Measurements from ENCODE around the gene THSD7A.

The THSD7A gene

DNA sequence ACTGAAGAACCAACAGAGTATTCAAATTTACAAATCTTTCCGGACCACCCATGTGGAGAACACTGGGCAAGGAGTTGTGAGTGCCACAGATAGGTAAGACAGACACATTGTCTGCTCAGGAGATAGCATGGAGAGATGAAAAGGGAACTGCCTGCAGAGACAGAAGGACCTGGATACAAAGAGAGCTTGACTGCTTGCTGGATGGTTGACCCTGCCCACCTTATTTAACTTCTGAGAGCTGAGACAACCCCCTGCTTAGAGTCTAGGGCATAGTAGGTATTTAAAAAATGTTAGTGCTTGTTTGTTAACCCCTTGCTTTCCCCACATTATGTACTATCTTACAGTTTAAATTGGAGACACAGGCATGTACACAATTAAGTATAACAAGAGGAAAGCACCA is 314.1 kb downstream of the THSD7A start:
- no peak for DNase-seq (ENCODE audit: low read depth)

DNA sequence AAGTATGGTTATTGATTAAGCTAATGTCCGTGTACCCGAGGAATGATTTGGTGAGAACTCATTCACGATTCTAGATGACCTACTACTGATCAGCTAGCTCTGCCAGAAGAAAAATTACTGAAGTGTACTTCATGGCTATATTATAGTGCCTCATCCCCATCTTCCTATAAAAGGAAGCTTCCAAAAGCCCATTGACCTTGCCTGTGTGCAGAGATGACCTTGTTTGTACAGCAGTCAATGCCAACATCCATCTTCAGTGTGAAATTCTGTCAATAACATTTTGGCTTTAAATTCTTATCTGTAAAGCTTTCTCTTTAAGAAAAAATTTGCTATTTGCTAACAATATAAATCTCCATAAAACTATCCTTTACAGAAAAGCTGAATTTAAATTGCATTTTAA is 315.7 kb downstream of the THSD7A start:
- DNase-seq (ENCODE audit: low read depth), result no peak

DNA sequence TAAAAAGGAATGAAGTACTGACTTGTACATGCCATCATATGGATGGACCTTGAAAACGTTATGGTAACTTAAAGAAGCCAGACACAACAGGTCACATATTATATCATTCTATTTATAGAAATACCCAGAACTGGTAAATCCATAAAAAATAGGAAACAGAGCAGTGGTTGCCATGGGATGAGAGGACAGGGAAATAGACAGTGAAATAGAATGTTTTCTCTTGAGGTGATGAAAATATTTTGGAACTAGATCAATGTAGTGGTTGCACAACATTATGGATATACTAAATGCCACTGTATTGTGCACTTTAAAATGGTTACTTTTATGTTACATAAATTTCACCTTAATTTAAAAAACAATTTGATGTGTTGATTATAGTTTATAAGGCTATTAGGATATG is 318.5 kb downstream of the THSD7A start:
- no peak for DNase-seq (ENCODE audit: low read depth)

DNA sequence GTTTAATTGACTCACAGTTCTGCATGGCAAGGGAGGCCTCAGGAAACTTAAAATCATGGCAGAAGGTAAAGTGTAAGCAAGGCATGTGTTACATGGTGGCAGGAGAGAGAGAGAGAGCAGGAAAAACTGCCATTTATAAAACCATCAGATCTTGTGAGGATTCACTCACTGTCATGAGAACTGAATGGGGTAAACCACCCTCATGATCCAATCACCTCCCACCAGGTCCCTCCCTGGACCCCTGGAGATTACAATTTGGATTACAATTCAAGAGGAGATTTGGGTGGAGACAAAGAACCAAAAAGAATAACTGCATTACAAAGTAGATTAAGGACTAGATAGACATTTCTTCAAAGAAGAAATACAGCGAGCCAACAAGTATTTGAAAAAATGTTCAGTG is 324.1 kb downstream of the THSD7A start:
- DNase-seq (ENCODE audit: low read depth), result no peak

DNA sequence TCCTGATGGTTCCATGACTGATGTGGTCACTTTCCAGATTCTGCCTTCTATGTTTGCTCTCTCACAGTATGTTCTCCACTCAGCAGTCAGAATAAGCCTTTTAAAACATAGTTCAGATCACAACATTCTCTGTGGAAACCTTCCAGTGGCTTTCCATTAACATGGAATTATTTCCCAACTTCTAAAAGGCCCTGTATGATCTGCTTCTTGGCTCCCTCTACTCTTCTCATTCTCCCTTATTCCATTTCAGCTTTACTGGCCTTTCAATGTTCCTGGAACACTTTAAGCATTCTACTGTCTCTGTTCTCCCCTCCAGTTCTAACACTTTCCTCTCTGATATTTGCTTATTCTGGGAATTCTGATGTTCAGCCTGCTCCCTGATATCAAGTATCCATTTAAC is 325.6 kb downstream of the THSD7A start:
- no peak for DNase-seq (ENCODE audit: low read depth)

DNA sequence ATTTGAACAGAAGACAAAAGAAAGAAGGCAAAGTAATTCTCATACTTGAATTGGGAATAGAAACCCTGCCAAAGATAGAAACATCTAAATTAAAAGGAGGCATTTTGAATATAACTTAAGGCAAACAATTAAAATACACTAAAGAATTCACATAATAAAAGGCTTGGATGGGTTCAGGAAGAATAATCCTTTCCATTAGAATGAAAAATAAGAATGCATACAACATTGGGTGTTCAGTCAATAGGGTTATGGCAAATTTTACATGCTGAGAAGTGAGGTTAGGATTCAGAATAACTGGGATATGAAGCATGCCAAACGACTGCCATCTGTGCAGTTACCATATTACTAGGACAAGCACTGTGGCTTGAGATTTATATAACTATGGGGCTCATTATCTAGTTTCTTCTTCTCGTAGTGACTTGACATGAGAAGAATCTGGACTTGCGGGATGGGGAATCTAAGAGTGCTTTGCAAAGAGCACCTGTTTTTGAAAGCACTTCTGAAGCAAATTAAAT is 326.5 kb downstream of the THSD7A start:
- DNase-seq (ENCODE audit: low read depth), result no peak

DNA sequence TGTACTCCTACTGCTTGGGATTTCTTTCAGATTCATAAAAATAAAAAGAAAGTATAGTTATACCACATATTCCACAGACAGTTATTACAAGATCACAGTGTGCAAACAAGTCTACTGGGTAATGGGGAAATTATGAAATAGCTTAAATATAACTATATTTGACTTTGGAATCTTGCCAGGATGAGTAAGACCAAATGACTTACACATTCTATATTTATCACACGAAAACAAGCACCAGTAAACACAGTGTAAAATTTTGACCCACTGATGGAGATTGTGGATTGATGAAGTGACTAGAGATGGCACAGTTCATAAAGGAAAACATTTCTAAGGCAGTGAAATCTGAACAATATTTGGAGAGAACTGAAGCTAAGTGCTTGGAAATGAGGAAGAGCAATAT is 339.7 kb downstream of the THSD7A start:
- no peak for DNase-seq (ENCODE audit: low read depth)

DNA sequence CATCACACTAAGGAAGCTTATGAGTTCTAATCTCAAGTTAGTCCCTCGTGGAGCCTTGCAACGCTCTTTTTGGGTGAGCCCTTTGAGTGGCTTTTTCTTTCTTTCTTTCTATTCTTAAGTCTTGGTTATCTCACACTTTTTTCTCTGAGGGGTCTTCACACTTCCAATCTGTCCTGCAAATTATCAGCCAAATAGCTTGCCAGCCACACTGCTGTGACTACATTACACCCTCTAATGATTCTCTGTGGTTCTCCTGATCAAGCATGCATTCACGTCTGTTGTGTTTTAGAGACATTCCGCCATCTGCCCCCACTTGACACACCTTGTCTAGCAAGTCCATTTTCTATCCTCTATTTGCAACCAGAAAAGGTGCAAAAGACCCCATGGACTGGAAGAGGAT is 340.2 kb downstream of the THSD7A start:
- no peak for DNase-seq (ENCODE audit: low read depth)

DNA sequence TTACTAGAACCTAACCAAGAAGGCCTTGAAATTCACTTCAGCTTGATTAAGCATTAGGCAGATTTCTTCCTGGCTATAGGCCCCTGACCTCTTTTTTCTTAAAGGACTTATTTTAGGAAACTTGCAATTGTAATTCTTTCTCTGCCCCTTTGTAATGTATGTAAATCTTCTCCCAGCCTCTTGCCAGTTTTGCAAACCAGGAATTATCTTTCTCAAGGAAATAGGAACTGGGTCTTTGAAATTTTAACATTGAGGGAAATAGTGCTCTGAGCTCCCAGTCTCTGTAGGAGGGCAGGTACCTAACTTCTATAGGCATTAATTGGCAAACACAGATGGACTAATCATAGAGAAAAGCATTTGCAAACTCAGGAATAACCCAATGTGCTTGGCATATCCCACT is 342.7 kb downstream of the THSD7A start:
- DNase-seq (ENCODE audit: low read depth), result no peak

DNA sequence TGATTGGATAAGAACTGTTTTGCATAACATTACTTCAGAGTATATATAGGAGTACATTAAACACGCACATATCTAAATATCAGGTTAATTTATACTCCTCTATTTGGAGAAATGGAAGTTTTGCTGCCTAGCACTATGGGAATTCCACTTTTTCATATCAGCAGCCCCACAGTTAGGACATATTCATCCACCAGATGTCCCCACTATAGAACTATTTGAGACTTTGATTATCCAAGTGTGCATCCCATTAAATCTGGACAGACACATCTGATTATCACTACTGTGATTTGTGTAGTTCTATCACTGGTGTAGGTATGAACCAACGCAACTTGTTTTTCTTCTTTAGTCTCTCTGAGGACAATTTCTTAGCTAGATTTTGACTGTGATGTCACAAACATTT is 345.7 kb downstream of the THSD7A start:
- DNase-seq (ENCODE audit: low read depth), result no peak

DNA sequence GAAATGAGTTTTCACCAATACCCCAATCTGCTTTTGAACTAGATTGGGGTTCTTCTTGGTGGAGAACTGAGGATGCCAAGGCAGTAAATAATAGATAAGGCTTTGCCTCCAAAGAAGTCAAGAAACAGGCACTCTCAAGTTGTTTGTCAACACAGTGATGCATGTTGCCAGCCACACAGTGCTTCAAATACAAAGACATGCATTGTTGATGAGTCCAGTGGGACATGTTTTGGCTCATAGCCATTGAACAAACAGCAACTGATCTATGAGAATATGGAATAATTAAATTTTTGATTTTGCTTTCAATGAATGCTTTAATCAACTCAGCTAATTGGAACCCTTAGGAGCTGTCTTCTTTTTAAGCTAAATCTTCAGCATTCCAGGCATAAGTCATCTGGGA is 346.4 kb downstream of the THSD7A start:
- no peak for DNase-seq (ENCODE audit: low read depth)

DNA sequence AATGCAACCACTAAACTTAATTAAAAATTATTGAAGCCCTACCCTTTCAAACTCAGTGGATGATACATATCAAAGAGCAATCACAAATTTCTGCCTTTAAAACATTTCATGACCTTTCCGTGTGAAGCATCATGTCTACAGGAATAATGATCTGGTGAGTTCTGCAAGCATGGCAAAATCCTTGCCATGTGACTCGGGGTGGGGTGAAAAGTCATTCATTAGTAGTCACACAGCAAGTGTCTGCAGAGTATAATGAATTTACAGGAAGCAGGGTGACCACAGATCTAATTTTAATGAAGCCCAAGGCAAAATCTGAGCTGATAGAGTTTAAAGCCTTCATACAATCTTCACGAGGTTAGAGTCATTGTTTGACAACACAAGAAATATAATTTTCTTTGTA is 351.9 kb downstream of the THSD7A start:
- no peak for DNase-seq (ENCODE audit: low read depth)

DNA sequence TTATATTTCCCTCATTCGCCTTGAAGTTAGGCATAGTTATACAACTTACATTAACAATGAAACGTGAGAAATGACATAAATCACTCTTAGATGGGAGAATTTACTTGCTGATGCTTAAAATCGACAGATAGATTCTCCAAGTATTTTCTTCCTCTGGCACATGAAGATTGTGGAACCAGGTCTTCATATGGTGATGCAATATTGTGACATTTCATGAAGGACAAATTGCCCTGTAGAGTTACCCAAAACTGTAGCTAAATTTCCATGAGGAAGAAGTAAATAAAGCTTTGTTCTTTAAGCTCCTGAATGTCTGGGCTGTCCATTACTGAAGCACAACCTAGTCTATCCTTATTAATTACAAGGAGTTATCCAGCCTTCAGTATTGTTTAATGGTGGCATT is 353.1 kb downstream of the THSD7A start:
- no peak for DNase-seq (ENCODE audit: low read depth)

DNA sequence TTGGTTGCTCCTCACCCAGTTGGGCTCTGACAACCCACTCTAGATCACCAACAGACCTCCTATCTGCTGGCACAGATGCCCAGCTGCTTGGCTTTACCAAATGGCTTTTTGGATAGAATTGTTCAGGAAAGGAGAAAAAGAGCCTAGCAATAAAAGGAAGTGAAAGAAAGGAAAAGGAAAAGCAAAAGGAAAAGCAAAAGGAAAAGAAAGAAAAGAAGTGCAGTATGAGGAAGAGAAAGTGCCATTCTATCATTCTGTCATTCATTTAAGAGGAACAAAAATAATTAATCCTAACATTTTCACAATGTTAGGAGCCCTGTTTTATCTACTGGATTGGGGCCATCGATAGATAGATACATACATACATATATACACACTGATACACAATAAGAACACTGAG is 353.6 kb downstream of the THSD7A start:
- DNase-seq (ENCODE audit: low read depth), result no peak

DNA sequence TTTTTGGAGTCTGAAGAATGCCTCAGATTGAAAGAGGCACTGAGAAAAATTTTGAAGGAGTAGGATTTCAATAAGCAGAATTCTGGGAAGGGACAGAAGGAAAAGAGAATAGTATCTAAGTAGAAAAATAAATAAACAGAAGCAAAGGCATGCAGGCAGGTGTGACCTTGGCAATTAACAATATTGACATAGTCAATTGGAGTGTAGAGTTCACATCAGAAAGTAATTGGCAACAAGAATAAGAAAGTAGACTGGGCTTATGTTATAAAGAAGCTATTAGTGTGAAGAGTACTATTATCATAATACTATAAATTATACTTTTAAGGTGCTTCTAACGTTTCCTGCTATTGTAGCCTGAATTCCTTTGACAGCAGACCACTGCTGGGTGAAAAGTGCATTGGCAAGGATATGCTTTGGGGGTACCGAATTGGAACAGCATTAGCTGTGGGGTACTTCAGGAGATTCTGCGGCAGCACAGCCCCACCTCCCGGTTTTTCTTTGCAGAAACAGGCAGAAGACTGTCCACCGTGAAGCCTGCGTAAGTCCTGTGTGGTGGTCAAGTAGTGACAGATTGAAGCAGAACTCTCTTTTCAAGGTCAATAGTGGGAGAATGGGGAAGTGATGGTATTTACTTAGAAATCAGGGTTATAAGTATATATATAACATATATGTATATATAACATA is 357.0 kb downstream of the THSD7A start:
- no peak for DNase-seq (ENCODE audit: low read depth)

DNA sequence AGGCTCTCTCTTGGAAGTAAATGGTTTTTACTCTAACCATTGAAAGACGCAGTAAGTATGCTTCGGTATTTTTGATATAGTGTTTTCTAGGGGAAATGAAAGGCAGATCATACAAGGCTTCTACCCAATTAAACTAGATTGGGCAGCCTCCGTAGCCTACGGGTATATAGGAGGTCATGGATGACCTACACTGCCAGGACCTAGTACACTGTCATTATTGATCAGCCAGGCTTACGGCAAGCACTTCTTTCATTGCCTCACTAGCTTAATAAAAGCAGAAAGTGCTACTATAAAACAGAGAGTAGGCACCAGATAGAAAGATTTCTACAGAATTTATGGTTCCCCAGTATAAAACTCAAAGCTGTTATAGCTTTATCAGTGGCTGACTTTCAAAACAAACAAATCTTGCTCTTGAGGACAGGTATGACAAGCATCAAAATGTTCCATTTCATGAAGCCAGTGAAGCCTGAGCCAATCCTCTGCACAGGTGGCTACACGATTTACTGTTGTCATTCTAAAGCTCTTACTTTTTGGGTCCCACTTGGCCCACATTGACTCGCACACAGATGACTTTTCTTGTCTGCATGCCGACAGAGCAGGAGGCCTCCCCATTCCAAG is 358.1 kb downstream of the THSD7A start:
- DNase-seq (ENCODE audit: low read depth), result no peak

DNA sequence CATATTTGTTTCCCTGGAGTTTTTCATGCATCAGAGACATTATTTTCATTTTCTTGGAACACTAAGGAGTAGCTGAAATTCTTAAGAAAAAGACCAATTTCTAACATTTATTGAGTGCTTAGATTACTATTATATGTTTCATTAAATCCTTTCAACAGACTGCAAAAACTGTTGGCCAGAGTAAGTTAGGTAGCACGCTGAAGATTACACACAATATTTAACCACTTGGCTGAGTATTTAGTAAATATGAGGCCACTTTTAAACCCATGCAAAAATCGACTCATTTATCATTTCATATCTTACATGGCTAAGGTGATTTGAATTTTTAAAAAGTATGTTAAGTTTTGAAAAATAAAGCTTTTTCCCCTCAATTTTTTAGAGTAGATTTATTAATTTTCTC is 358.8 kb downstream of the THSD7A start:
- no peak for DNase-seq (ENCODE audit: low read depth)

DNA sequence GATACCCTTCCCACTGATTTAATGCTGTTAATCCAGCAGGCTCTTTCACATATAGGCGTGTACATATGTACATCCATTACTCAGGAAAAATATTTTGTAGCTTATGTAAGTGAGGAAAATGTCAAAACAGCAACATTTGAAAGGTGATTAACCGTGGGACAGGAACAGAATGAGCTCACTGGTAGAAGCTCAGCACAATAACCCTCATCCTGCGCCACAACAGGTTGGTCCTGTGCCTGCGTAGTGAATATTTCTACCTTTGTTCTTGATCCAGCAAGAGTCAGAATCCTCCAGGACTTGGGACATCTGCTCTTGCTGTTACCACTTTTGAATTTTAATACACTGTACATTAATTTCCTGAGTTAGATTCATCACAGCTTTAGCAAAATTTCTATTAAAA is 359.4 kb downstream of the THSD7A start:
- no peak for DNase-seq (ENCODE audit: low read depth)

DNA sequence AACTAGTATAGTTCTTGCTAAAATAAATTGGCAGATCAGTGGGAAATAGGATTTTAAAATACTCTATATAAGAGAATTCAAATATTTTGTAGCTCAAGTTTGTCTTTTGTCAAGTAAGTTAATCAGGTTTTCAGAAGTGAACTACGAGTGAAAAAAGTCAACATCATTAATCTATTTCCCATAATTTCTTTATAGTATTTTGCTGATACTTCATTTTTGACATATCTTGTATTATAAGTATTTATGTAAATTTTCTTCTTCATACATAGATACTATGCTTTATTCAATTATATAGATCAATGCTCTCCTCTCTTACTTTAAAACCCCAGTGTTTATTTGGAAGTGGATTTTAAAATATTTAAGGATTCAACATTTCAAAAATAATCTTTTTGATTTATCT is 360.7 kb downstream of the THSD7A start:
- no peak for DNase-seq (ENCODE audit: low read depth)

DNA sequence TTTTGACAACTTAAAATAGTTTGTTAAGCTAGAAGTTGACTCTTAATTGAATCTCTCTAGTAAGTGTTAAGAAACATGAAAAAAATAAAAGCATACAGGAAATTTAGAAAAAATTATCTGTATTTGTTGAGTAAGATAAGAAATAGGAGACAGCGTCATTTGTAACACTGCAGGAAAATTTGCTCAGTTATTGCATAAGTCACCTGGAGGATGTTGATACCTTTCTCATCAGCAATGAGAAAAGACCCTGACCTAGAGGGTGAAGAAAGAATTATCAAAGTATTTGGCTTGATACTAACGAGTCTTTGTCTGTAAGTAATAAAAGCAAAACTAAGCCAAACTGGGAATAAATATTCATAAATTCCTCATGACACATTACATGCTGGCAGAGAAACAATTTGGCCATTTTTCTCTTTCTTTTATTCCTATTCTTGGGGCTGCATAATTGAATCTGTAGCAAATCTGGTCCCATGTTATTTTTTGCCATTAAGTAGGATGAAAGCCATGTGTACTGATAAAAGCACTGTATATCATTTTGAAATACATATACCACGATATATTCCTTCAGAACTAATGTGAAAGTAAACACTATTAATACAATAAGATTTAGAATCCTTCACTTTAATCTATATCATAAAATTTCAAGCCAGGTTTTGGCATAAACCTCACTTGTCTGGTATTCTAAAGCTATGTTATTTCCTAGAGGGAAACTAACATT is 362.8 kb downstream of the THSD7A start:
- no peak for DNase-seq (ENCODE audit: low read depth)

DNA sequence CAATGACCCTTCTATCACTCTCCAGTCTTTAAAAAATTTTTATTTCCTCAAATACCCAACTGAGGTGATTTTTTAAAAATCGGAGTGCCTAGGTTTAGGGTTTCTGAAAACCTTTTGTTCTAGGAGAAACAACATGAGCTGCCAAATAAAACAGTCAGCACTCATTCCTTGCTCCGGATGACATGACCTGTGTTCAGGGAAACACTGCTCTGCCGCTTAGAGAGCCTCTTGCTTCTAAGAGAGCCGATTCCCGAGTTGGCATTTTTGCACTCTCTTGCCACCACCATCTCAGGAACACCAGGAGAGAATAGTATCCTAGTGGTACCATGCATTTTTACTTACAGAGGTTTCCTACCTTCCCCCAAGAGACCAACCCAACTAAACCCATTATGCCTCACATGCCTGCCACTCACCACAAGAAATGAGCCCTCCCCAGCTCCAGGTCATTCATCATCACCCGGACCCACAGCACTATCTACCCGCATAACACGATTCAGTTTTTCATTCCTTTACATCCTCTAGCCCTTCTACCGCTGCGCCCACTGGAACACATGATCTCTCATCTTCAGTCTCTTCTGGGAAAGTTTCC is 365.4 kb downstream of the THSD7A start:
- DNase-seq (ENCODE audit: low read depth), result no peak

DNA sequence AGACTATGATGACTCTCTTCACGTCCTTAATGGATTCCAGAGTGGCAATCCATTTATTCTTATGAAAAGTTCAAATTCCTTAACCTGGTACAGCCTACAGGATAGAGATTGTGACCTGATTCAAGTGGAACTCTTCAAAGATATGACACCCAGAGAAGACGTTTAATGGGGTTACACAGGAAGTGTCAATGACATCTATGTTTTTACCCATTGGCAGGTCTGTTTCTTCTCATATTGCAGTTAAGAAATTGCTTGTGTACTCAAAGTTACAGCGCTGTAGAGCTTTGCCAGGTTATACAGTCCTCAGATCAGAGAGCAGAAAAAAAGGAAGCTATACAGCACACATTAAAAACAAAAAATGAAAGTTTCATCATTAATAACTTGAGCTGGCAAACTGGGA is 367.4 kb downstream of the THSD7A start:
- no peak for DNase-seq (ENCODE audit: low read depth)

DNA sequence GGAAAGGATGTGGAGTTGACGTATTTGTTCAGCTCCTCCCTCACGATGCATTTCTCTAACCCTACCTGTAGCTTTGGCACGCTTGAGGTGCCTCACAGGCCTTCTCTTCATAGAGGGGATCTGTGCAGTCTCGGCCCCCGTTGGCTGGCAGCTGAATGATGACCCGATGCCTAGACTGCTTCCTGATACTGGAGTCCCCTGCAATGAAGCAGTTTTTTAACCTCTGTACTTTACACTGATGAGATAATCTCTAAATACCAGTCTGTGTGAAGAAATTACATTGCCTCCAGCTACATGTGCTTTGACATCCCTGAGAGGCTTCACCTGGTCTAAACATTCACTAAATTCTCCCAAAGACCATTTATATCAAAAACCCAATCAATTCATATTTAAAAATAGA is 370.1 kb downstream of the THSD7A start:
- no peak for DNase-seq (ENCODE audit: low read depth)

Data from EH (cell line).